HepG2 (cell line): ENCODE measurements around the gene GPHN. TPM values are rescaled to one million over a fixed set of nuclear protein-coding genes. Genes with fewer than 3 reads are reported as not detected.

Experiments used
- ATAC-seq: fragments of 200-7000 bp; cut with Tn5 transposase; 3 replicates; pipeline ENCODE4 v1.9.1; 2020; ENCODE audit warnings: mild to moderate bottlenecking, moderate library complexity
- BruUV-seq: library from RNA; stranded (reverse); fragments of 400-500 nt; replicated peaks from 2 replicates; lab custom pipeline; 2021; lab: Mats Ljungman, UMichigan
- CTCF ChIA-PET: fragments of 300-600 bp; formaldehyde crosslinking; extraction: SDS; loops from one replicate; lab custom pipeline; 2021; ENCODE audit warnings: low total read pairs, inconsistent platforms, low intra/inter-chr PET ratio; lab: Yijun Ruan, JAX
- POLR2A ChIA-PET: fragments of 350-600 bp; sonication (Branson Sonifier 250); formaldehyde crosslinking; loops from one replicate; lab custom pipeline; 2020; ENCODE audit warnings: antibody characterized with exemption, inconsistent platforms; lab: Yijun Ruan, JAX
- DNase-seq: peaks from one replicate; pipeline ENCODE4 v3.0.0-alpha.2; 2015; ENCODE audit warnings: low spot score
- FAIRE-seq: peaks from 3 replicates; lab custom pipeline; 2011; peaks lifted over from hg19 to GRCh38; lab: Jason Lieb, UNC
- H2AFZ ChIP-seq: one replicate; pipeline ENCODE4 v1.6.1; 2011; ENCODE audit warnings: low read length, inconsistent platforms
- H3K27ac ChIP-seq: fragments of 300-600 bp; 3 replicates; pipeline ENCODE4 v1.8.0; 2011; ENCODE audit warnings: mixed run types, mild to moderate bottlenecking, mixed read lengths, low read length, inconsistent platforms; ENCODE audit not compliant: insufficient read depth; ENCODE audit errors: extremely low read length
- H3K27me3 ChIP-seq, 2 experiments: fragments of 200-600 bp in 1 of 2; 2 replicates in 1 of 2; 3 replicates in 1 of 2; pipeline versions ENCODE4 v1.6.0 to v1.8.0; 2011; ENCODE audit warnings: low read length in 2 of 2, mild to moderate bottlenecking in 2 of 2, moderate library complexity in 2 of 2, inconsistent platforms in 1 of 2; ENCODE audit not compliant: insufficient read depth in 2 of 2, control insufficient read depth in 1 of 2
- H3K36me3 ChIP-seq, 2 experiments: fragments of 200-600 bp in 1 of 2; replicated peaks in 1 of 2; 2 replicates in 1 of 2; 3 replicates in 1 of 2; pipeline versions ENCODE4 v1.5.1 to v1.8.0; 2011; ENCODE audit warnings: low read length in 2 of 2, inconsistent platforms in 1 of 2; ENCODE audit not compliant: insufficient read depth in 2 of 2, control insufficient read depth in 1 of 2
- H3K4me1 ChIP-seq: 2 replicates; pipeline ENCODE4 v1.5.1; 2012; ENCODE audit warnings: low read length, inconsistent platforms; ENCODE audit not compliant: insufficient read depth
- H3K4me2 ChIP-seq: 2 replicates; pipeline ENCODE4 v1.6.0; 2011; ENCODE audit warnings: low read depth, low read length, inconsistent platforms
- H3K4me3 ChIP-seq, 3 experiments: fragments of 200-600 bp in 1 of 3; sonication (generic), shearing (Covaris generic) in 1 of 3; replicated peaks in 1 of 3; 2 replicates each; pipeline ENCODE4 v1.5.1; 2011 to 2016; ENCODE audit warnings: low read length in 3 of 3, inconsistent platforms in 2 of 3, low read depth in 2 of 3, mild to moderate bottlenecking in 2 of 3, control low read depth in 1 of 3, mixed read lengths in 1 of 3; ENCODE audit not compliant: insufficient read depth in 1 of 3
- H3K79me2 ChIP-seq: one replicate; pipeline ENCODE4 v1.6.1; 2011; ENCODE audit warnings: low read length, inconsistent platforms; ENCODE audit not compliant: insufficient read depth
- H3K9ac ChIP-seq: 2 replicates; pipeline ENCODE4 v1.6.0; 2011; ENCODE audit warnings: mild to moderate bottlenecking, low read depth, low read length, inconsistent platforms; ENCODE audit not compliant: insufficient read depth
- H3K9me3 ChIP-seq: 2 replicates; pipeline ENCODE4 v1.5.1; 2012; ENCODE audit warnings: mild to moderate bottlenecking, low read length
- H4K20me1 ChIP-seq: 2 replicates; pipeline ENCODE4 v1.6.0; 2011; ENCODE audit warnings: inconsistent platforms, mild to moderate bottlenecking, low read length, moderate library complexity; ENCODE audit not compliant: insufficient read depth
- BRCA1 ChIP-seq: sonication (generic); formaldehyde crosslinking; IDR thresholded peaks from 2 replicates; pipeline ENCODE4 v1.4.0; 2020; ENCODE audit warnings: missing genetic modification reagents
- GTF2F1 ChIP-seq: fragments of 150-350 bp; IDR thresholded peaks from 2 replicates; pipeline ENCODE4 v1.6.1; 2014; ENCODE audit warnings: low read length
- HOXA9 ChIP-seq: sonication (generic); formaldehyde crosslinking; IDR thresholded peaks from 2 replicates; pipeline ENCODE4 v1.8.1; 2022; ENCODE audit warnings: missing genetic modification reagents, mild to moderate bottlenecking, moderate library complexity, borderline replicate concordance
- KLF13 ChIP-seq: sonication (generic); formaldehyde crosslinking; IDR thresholded peaks from 2 replicates; pipeline ENCODE4 v1.4.0; 2020; ENCODE audit warnings: mild to moderate bottlenecking, missing genetic modification reagents
- KLF15 ChIP-seq: sonication (generic); formaldehyde crosslinking; IDR thresholded peaks from 2 replicates; pipeline ENCODE4 v1.8.1; 2023; ENCODE audit warnings: borderline replicate concordance, mild to moderate bottlenecking, inconsistent platforms, missing genetic modification reagents, mixed read lengths
- RCOR2 ChIP-seq: IDR thresholded peaks from 2 replicates; pipeline ENCODE4 v1.6.1; 2016; ENCODE audit warnings: missing biosample characterization, missing genetic modification reagents
- SAFB2 ChIP-seq: sonication (generic); formaldehyde crosslinking; IDR thresholded peaks from 2 replicates; pipeline ENCODE4 v1.5.1; 2020; ENCODE audit warnings: missing genetic modification reagents, low read depth, mild to moderate bottlenecking, borderline replicate concordance
- SRSF4 ChIP-seq: fragments of 200-400 bp; formaldehyde crosslinking; IDR thresholded peaks from one replicate; pipeline ENCODE4 v1.6.1; 2018; ENCODE audit warnings: mild to moderate bottlenecking, low read depth, low read length, moderate library complexity; ENCODE audit not compliant: poor library complexity, severe bottlenecking
- ZEB1 ChIP-seq: IDR thresholded peaks from 2 replicates; pipeline ENCODE4 v1.6.1; 2012; ENCODE audit warnings: mild to moderate bottlenecking, low read depth, inconsistent platforms; ENCODE audit not compliant: insufficient replicate concordance
- ZNF83 ChIP-seq: sonication (generic); formaldehyde crosslinking; IDR thresholded peaks from 2 replicates; pipeline ENCODE4 v1.4.0; 2020; ENCODE audit warnings: missing genetic modification reagents, mild to moderate bottlenecking, borderline replicate concordance
- WGBS: methylation state at CpG from one replicate; pipeline ENCODE4 v1.1.6; 2017; ENCODE audit warnings: low lambda C conversion rate; 5-methylcytosine and 5-hydroxymethylcytosine counted together
- in situ Hi-C: cut with HindIII; loops from 2 replicates; pipeline ENCODE4 v1.10.0; 2017; ENCODE audit warnings: low pct_unique_long_range_greater_than_20kb; ENCODE audit not compliant: extremely low pct_ligation_motif_present
- intact Hi-C: fragments of 100-400 bp; cut with micrococcal nuclease; formaldehyde crosslinking; loops from one replicate; pipeline ENCODE4 v1.10.0; 2022; ENCODE audit not compliant: unreplicated experiment
- polyA plus RNA-seq, 8 experiments: library from polyadenylated mRNA; depleted of rRNA in 3 of 8; stranded (reverse) in 7 of 8; unstranded in 1 of 8; fragments of >200 nt; fragmentation: Illumina TruSeq in 4 of 8; extraction: Trizol in 4 of 8; gene quantifications; 2 replicates each; pipeline versions ENCODE4 v1.2.1 to v1.2.3, GENCODE V29; 2011 to 2016; ENCODE audit warnings: low read depth in 4 of 8, missing spikeins in 1 of 8, mixed read lengths in 1 of 8; ENCODE audit not compliant: insufficient read depth in 1 of 8
- total RNA-seq, 5 experiments: library from RNA; depleted of rRNA; stranded (reverse); fragments of >200 nt; fragmentation: Illumina TruSeq; extraction: Trizol; gene quantifications; 2 replicates each; pipeline ENCODE4 v1.2.3, GENCODE V29; 2016; ENCODE audit warnings: low read depth in 1 of 5
- TF ChIP-seq, protein P1 (sequence below): sonication (generic); formaldehyde crosslinking; IDR thresholded peaks from 2 replicates; pipeline ENCODE4 v1.9.0; 2021; ENCODE audit warnings: missing genetic modification reagents, mild to moderate bottlenecking, borderline replicate concordance
- TF ChIP-seq, protein P2 (sequence below): sonication (generic); formaldehyde crosslinking; IDR thresholded peaks from 2 replicates; pipeline ENCODE4 v1.4.0; 2020; ENCODE audit warnings: missing genetic modification reagents, borderline replicate concordance
- TF ChIP-seq, protein P3 (sequence below): sonication (generic); formaldehyde crosslinking; IDR thresholded peaks from 2 replicates; pipeline ENCODE4 v1.8.0; 2023; ENCODE audit warnings: mild to moderate bottlenecking, missing genetic modification reagents
- TF ChIP-seq, protein P4 (sequence below): sonication (generic); formaldehyde crosslinking; IDR thresholded peaks from 2 replicates; pipeline ENCODE4 v1.8.1; 2023; ENCODE audit warnings: mild to moderate bottlenecking, missing genetic modification reagents
- TF ChIP-seq, protein P5 (sequence below): sonication (generic); formaldehyde crosslinking; IDR thresholded peaks from 2 replicates; pipeline ENCODE4 v1.8.1; 2022; ENCODE audit warnings: mild to moderate bottlenecking, missing genetic modification reagents

Gene GPHN
- total and polyA plus RNA-seq, 2 of the 13 experiments (the other 11 are each of a cell fraction or from before 2014, with no cell fraction given) = 12.7 to 19.2 TPM

DNA sequence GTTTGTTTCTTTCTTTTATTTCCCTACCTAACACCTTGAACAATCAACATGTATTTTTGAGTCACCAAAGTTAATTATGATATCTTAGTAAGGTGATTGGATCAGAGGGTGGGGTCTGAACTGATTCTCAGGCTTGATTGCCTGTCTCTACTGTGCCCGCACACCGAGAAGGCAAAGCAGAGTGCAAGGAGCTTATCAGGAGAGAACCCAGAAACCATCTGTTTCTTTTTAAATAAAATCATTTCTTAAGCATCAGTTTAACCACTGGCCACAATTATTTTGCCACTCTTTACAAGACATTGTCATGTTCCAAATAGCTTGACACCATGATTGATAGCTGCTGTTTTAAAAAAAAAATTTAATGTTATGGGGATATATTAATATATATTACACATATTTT is 684.4 kb downstream of the GPHN start:
- Histone ChIP-seq H4K20me1 (no peaks in the 10 kb centered on the region), H3K4me2 (no peak overlapping the region), H3K4me1 (peaks cover 7% of the 10 kb centered on the region), H3K4me3 (no peak overlapping the region), H3K9ac (no peak overlapping the region), H2AFZ (no peak overlapping the region), H3K36me3 (no peaks in the 10 kb centered on the region), H3K9me3 (no peaks in the 10 kb centered on the region), H3K27ac (no peak overlapping the region), H3K27me3 (no peaks in the 10 kb centered on the region), H3K79me2 (no peaks in the 10 kb centered on the region)
- CTCF ChIA-PET = no interaction called here
- POLR2A ChIA-PET = no interaction called here
- ATAC-seq = no peak
- no TSS peak for BruUV-seq
- FAIRE-seq = no peak
- intact Hi-C loops (no loop called here), in situ Hi-C loops (no loop called here)
- 83% methylated on average over 2 of the region's 2 CpGs for WGBS
- DNase-seq = no peak
- TF ChIP-seq ZNF83 (CRISPR knock-in tag) = no peak
- TF ChIP-seq, protein P1, sequence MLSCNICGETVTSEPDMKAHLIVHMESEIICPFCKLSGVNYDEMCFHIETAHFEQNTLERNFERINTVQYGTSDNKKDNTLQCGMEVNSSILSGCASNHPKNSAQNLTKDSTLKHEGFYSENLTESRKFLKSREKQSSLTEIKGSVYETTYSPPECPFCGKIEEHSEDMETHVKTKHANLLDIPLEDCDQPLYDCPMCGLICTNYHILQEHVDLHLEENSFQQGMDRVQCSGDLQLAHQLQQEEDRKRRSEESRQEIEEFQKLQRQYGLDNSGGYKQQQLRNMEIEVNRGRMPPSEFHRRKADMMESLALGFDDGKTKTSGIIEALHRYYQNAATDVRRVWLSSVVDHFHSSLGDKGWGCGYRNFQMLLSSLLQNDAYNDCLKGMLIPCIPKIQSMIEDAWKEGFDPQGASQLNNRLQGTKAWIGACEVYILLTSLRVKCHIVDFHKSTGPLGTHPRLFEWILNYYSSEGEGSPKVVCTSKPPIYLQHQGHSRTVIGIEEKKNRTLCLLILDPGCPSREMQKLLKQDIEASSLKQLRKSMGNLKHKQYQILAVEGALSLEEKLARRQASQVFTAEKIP (CRISPR knock-in tag) = no peak
- no peak for TF ChIP-seq KLF15
- no peak for TF ChIP-seq HOXA9
- TF ChIP-seq GTF2F1 = no peak
- TF ChIP-seq, protein P2, sequence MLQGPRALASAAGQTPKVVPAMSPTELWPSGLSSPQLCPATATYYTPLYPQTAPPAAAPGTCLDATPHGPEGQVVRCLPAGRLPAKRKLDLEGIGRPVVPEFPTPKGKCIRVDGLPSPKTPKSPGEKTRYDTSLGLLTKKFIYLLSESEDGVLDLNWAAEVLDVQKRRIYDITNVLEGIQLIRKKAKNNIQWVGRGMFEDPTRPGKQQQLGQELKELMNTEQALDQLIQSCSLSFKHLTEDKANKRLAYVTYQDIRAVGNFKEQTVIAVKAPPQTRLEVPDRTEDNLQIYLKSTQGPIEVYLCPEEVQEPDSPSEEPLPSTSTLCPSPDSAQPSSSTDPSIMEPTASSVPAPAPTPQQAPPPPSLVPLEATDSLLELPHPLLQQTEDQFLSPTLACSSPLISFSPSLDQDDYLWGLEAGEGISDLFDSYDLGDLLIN (CRISPR knock-in tag) = no peak
- no peak for TF ChIP-seq RCOR2 (CRISPR knock-in tag)
- TF ChIP-seq, protein P3, sequence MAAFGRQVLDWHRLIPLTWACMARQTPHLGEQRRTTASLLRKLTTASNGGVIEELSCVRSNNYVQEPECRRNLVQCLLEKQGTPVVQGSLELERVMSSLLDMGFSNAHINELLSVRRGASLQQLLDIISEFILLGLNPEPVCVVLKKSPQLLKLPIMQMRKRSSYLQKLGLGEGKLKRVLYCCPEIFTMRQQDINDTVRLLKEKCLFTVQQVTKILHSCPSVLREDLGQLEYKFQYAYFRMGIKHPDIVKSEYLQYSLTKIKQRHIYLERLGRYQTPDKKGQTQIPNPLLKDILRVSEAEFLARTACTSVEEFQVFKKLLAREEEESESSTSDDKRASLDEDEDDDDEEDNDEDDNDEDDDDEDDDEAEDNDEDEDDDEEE = no peak
- no peak for TF ChIP-seq BRCA1 (CRISPR knock-in tag)
- TF ChIP-seq ZEB1 = no peak
- TF ChIP-seq, protein P4, sequence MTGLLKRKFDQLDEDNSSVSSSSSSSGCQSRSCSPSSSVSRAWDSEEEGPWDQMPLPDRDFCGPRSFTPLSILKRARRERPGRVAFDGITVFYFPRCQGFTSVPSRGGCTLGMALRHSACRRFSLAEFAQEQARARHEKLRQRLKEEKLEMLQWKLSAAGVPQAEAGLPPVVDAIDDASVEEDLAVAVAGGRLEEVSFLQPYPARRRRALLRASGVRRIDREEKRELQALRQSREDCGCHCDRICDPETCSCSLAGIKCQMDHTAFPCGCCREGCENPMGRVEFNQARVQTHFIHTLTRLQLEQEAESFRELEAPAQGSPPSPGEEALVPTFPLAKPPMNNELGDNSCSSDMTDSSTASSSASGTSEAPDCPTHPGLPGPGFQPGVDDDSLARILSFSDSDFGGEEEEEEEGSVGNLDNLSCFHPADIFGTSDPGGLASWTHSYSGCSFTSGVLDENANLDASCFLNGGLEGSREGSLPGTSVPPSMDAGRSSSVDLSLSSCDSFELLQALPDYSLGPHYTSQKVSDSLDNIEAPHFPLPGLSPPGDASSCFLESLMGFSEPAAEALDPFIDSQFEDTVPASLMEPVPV = no peak
- no peak for TF ChIP-seq SRSF4
- TF ChIP-seq, protein P5, sequence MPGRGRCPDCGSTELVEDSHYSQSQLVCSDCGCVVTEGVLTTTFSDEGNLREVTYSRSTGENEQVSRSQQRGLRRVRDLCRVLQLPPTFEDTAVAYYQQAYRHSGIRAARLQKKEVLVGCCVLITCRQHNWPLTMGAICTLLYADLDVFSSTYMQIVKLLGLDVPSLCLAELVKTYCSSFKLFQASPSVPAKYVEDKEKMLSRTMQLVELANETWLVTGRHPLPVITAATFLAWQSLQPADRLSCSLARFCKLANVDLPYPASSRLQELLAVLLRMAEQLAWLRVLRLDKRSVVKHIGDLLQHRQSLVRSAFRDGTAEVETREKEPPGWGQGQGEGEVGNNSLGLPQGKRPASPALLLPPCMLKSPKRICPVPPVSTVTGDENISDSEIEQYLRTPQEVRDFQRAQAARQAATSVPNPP (CRISPR knock-in tag) = no peak
- TF ChIP-seq SAFB2 = no peak
- no peak for TF ChIP-seq KLF13
